ENCODE results near the gene MCF2L.
"Not testable (repeated sequence)": the region's sequence is repeated elsewhere in the genome, so short reads cannot be mapped to it uniquely, and the experiment has no call there.

The MCF2L gene

DNA sequence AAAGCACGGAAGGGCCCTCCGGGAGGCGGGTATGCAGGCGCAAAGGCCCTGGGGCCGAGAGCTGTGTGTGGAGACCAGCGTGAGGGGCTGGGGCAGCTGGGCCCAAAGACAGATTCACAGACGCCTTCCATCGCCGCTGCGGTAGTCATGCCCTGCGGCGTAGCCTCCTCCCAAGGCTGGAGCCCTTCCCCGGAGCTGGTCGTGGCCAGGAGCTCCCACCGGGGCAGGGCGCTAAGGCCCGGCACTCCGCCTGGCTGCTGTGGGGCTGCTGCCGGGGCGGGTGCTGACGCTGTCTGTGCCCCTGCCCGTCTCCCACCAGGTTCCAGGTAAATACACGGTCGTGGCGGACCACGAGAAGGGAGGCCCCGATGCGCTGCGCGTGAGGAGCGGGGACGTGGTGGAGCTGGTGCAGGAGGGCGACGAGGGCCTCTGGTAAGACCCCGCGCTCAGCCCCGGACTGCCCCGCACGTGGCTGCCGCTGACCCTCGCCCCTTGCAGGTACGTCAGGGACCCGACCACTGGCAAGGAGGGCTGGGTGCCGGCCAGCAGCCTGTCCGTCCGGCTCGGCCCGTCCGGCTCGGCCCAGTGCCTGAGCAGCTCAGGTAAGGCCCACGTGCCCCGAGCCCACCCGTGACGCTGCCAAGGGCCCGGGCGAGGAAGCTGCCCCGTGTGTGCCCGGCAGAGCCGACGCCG, 127.2 kb downstream of the MCF2L start:
- no peak for DNase-seq (ENCODE audit: low read depth)

DNA sequence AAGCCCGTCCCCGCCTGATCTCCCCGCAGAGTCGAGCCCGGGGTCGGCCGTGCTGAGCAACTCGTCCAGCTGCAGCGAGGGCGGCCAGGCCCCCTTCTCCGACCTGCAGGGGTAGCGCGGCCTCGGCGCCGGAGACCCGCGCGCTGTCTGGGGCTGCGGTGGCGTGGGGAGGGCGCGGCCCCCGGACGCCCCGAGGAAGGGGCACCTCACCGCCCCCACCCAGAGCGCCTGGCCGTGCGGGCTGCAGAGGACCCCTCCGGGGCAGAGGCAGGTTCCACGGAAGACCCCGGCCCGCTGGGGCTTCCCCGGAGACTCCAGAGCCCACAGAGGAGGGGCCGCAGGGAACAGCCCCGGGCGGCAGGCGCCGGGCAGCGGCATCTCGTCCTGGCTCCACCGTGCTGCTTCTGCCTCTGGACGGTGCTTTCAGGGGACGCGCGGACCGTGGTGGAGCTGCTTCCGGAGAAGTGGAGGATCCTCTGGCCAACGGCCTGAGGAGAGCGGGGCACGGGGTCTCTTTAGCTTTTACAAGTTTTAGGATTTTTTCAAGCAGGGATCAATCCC, 127.8 kb downstream of the MCF2L start:
- no peak for DNase-seq (ENCODE audit: low read depth)

- DNase-seq (ENCODE audit: low read depth) = no peak
Observed at GRCh38 chr13:113097651-113098050, 128.6 kb downstream of the MCF2L start.

DNA sequence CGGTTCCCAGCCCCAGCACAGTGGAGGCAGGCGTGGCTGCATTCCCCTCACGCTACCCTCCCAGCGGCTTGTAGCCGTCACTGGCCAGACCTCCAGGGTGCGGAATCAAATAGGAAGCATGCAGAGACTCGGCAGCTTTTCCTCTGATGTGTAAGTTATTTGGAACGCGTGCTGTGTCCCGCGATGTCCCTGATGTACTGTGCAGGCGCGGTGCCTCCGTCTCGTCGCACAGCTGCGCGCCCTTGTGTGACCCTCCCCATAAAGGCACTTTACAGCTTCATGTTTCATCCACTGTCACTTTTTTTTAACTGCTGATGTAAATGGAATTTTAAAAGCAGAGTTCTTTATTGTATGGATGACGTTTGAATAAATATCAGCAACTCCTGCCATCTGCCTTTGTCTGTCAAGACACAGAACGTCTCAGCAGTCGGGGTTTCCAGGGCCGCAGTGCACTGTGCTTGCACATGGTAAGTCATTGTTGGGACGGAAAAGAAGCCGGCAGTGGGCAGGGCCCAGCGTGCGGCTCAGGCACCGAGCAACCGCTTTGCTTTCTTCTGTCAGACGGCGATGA, 129.2 kb downstream of the MCF2L start:
- no peak for DNase-seq (ENCODE audit: low read depth)

DNA sequence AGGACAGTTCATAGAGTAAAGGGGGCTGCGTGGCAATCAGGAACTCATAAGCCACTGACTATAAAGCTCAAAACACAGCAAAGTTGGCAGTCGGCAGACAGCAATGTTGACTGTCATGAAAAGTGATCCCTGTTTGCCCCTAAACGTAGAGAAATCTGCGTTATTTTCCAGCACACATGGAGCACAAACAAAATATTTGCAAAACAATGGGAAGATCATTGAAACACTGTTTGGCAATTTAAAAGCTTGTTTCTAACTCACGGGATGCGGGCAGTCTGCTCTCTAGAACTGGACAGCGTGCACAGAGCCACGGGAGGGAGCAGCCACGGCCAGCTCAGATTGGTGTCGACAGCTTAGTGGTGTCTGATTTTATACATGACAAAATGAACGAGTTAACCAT, 130.1 kb downstream of the MCF2L start:
- DNase-seq (ENCODE audit: low read depth) = no peak

DNA sequence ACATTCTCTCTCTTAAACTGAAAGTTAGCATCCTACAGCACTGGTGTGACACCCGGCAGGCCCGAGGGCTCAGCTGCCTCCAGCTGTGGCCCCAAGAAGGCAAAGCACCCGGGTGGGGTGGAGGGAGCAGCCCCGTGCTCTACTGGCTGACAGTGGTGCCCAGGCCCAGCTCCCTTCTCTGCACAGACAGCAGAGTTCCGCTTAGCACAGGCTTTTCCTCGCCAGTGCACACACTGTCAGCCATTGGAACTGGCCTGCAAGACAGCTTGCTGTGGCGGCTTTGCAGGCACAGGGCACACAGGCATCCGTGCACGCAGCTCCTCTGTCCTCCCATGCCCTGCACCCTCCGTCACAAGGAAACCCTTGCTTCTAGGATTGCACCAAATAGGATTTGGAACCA, 133.3 kb downstream of the MCF2L start:
- DNase-seq (ENCODE audit: low read depth) = not testable (repeated sequence)

- no peak for DNase-seq (ENCODE audit: low read depth)
Observed at GRCh38 chr13:113102727-113103126, 133.7 kb downstream of the MCF2L start.

DNA sequence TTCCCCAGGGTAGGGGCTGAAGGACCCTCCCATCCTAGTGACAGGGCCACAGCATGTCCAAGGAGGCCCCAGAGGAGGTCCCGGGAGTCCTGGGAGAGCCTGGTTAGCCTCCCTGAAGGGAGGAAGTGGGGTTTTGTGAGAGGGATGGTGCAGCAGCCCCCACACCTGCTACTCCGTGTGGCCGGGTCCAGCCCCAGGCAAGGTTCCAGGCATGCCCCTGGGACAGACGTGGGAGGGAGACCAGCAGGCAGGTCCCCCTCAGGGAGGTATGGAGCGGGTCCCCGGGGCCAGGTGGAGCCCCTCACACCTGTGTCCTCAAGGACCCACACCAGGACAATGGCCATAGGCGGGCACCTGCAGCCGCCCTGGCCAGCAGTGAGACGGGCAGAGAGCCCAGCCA, 134.6 kb downstream of the MCF2L start:
- no peak for DNase-seq (ENCODE audit: low read depth)

DNA sequence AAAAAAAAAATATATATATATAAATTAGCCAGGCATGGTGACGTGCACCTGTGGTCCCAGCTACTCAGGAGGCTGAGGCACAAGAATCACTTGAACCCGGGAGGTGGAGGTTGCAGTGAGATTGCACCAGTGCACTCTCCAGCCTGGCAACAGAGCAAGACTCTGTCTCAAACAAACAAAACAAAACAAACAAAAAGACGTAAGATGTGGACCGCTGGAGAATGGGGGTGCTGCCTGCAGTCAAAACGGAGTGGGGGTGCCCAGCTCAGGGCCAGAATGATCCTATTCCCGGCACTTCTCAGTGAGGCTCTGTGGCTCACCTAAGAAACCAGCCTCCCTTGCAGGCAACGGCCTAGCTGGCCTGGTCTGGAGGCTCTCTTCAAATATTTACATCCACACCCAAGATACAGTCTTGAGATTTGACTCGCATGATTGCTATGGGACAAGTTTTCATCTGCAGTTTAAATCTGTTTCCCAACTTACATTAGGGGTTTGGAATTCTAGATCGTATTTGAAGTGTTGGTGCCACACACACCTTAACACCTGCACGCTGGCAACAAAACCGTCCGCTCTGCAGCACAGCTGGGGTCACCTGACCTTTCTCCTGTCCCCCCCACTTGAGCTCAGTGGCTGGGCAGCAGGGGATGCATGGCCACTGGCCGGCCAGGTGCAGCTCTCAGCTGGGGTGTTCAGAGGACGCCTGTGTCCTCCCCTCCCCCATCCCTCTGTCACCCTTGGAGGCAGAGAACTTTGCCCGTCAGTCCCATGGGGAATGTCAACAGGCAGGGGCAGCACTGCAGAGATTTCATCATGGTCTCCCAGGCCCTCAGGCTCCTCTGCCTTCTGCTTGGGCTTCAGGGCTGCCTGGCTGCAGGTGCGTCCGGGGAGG, 136.3 kb downstream of the MCF2L start, which contains the start of gene F7:
Gene F7, plus strand, starts transcription at position 760 of the 889 bp plus-strand sequence. Its CDS starts 51 bp downstream, at position 811.
- no peak for DNase-seq (ENCODE audit: low read depth)

GRCh38 chr13:113105921-113106452, 137.0 kb downstream of the MCF2L start:
- DNase-seq (ENCODE audit: low read depth) = no peak

GRCh38 chr13:113106711-113107351, 137.8 kb downstream of the MCF2L start:
- DNase-seq (ENCODE audit: low read depth) = no peak

DNA sequence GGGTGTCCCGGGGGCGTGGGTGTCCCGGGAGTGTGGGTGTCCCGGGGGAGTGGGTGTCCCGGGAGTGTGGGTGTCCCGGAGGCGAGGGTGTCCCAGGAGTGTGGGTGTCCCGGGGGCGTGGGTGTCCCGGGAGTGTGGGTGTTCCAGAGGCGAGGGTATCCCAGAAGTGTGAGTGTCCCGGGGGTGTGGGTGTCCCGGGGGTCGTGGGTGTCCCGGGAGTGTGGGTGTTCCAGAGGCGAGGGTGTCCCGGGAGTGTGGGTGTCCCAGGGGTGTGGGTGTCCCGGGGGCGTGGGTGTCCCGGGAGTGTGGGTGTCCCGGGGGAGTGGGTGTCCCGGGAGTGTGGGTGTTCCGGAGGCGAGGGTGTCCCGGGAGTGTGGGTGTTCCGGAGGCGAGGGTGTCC, 139.5 kb downstream of the MCF2L start:
- DNase-seq (ENCODE audit: low read depth) = not testable (repeated sequence)

DNA sequence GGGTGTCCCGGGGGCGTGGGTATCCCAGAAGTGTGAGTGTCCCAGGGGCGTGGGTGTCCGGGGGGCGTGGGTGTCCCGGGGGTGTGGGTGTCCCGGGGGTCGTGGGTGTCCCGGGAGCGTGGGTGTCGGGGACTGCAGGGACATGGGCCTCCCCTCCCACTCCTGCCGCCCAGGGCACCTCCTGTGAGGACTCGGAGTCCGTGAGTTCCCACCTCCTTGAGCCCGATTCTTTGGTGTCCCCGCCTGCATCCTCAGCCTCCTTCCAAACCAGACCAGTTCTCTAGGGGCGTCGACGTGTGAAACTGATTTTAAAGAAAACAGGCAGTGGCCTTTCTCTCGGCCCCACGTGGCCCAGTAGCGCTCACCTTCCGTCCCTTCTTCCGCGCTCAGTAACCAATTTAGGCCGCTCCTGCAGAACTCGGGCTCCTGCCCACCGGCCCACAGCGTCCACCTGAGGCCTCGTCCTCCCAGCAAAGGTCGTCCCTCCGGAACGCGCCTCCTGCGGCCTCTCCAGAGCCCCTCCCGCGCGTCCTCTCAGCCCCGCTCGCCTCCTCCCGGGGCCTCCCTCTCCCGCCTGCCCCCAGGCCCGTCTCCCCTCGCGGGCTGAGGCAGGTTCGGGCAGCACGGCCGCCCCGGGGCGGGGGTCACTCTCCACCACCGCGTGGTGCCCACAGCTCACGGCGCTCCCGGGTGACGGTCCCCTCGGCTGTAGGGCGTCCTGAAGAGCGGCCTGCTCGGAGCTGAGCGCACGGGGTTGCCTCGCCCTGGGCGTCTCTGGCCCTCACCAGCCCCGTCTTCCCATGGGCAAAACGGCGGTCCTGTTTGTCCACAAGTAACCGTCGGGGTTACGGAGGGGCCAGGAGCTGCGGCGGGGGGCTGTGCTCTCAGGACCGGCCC, 140.4 kb downstream of the MCF2L start:
- no peak for DNase-seq (ENCODE audit: low read depth)

- no peak for DNase-seq (ENCODE audit: low read depth)
Observed at GRCh38 chr13:113110048-113110851, 141.2 kb downstream of the MCF2L start.

DNA sequence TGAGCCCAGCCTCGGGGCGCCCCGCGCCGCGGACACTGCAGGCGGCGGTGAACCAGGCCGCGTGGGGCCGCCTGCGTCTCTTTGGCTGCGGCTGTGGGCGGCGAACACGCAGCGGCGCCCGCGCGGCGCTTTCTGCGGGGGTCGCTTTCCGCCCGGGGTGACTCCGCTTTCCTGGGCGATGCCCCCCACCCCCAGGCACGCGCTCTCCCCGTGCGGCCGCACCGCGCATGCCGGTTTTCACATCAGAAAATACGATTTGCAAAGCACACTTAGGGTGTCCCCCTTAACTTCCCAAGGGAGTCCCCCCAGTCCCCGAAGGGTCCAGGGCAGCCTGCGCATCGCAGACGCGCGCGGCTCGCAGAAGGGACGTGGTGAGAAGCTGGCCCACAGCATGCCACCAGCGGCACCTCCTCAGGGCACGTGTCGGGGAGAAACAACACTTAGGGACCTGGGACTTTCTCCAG, 141.9 kb downstream of the MCF2L start:
- DNase-seq (ENCODE audit: low read depth) = no peak

DNA sequence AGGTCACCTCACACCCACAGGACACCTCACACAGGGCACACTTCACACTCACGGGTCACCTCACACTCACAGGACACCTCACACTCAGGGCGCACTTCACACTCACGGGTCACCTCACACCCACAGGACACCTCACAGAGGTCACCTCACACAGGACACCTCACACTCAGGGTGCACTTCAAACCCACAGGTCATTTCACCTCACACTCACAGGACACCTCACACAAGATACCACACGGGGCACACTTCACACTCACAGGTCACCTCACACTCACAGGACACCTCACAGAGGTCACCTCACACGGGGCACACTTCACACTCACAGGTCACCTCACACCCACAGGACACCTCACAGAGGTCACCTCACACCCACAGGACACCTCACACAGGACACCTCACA, 142.8 kb downstream of the MCF2L start:
- not testable (repeated sequence) for DNase-seq (ENCODE audit: low read depth)

- not testable (repeated sequence) for DNase-seq (ENCODE audit: low read depth)
Observed at GRCh38 chr13:113112475-113112874, 143.5 kb downstream of the MCF2L start.

GRCh38 chr13:113112893-113113845, 144.2 kb downstream of the MCF2L start:
- no peak for DNase-seq (ENCODE audit: low read depth)
